ENCODE results near the gene EYA2.

Gene EYA2

GRCh38 chr20:46973766-46974165, 79.1 kb downstream of the EYA2 start:
- no peak for DNase-seq (ENCODE audit: extremely low spot score)
- TF ChIP-seq FOXK2 (IDR thresholded peaks at IDR 0.05) (no peak), SP1 (IDR thresholded peaks at IDR 0.05) (no peak), LEF1 (IDR thresholded peaks at IDR 0.05; ENCODE audit: borderline replicate concordance) (no peak), FOXA1 (IDR thresholded peaks at IDR 0.05) (no peak), CTBP1 (IDR thresholded peaks at IDR 0.05; ENCODE audit: borderline replicate concordance) (no peak), ELF4 (IDR thresholded peaks at IDR 0.05) (no peak), FOXM1 (IDR thresholded peaks at IDR 0.05; ENCODE audit: borderline replicate concordance) (no peak), ARNT (IDR thresholded peaks at IDR 0.05) (no peak), L3MBTL2 (conservative IDR thresholded peaks at IDR 0.05) (no peak), HDGF (IDR thresholded peaks at IDR 0.05; ENCODE audit: borderline replicate concordance) (no peak), TARDBP (IDR thresholded peaks at IDR 0.05) (no peak), ZNF384 (IDR thresholded peaks at IDR 0.05) (no peak), PKNOX1 (IDR thresholded peaks at IDR 0.05) (no peak), BHLHE40 (IDR thresholded peaks at IDR 0.05; ENCODE audit: borderline replicate concordance) (no peak), SUZ12 (IDR thresholded peaks at IDR 0.05) (no peak)
- ChIA-PET CTCF (no interaction called here), POLR2A (no interaction called here)

GRCh38 chr20:46974669-46975434, 80.2 kb downstream of the EYA2 start:
- no peak for TF ChIP-seq TARDBP (IDR thresholded peaks at IDR 0.05)
- no peak for TF ChIP-seq NFRKB (IDR thresholded peaks at IDR 0.05)
- no peak for TF ChIP-seq SP1 (IDR thresholded peaks at IDR 0.05)
- no peak for TF ChIP-seq HDGF (IDR thresholded peaks at IDR 0.05; ENCODE audit: borderline replicate concordance)
- TF ChIP-seq SUZ12 (IDR thresholded peaks at IDR 0.05): no peak
- TF ChIP-seq ARNT (IDR thresholded peaks at IDR 0.05): no peak
- no peak for TF ChIP-seq FOXM1 (IDR thresholded peaks at IDR 0.05; ENCODE audit: borderline replicate concordance)
- POLR2A ChIA-PET: no interaction called here
- CTCF ChIA-PET: interaction anchor here (0.6 kb wide), 1 partner anchor 294 kb away, joined by 4 read pairs; no protein-coding TSS in a partner anchor
- no peak for DNase-seq (ENCODE audit: extremely low spot score)

- TF ChIP-seq ELF4 (IDR thresholded peaks at IDR 0.05) (no peak), FOXK2 (IDR thresholded peaks at IDR 0.05) (no peak), BHLHE40 (IDR thresholded peaks at IDR 0.05; ENCODE audit: borderline replicate concordance) (no peak), SP1 (IDR thresholded peaks at IDR 0.05) (no peak), L3MBTL2 (conservative IDR thresholded peaks at IDR 0.05) (no peak), NFRKB (IDR thresholded peaks at IDR 0.05) (no peak), ZNF384 (IDR thresholded peaks at IDR 0.05) (no peak), ARNT (IDR thresholded peaks at IDR 0.05) (no peak), FOXA1 (IDR thresholded peaks at IDR 0.05) (no peak), HDGF (IDR thresholded peaks at IDR 0.05; ENCODE audit: borderline replicate concordance) (no peak)
- CTCF ChIA-PET: interaction anchor here (0.6 kb wide), 1 partner anchor 295 kb away, joined by 4 read pairs; no protein-coding TSS in a partner anchor
- DNase-seq (ENCODE audit: extremely low spot score): no peak
- POLR2A ChIA-PET: no interaction called here
Measured at GRCh38 chr20:46975976-46976375, 81.3 kb downstream of the EYA2 start.

GRCh38 chr20:46977204-46977603, 82.6 kb downstream of the EYA2 start:
- CTCF ChIA-PET: no interaction called here
- no peak for DNase-seq (ENCODE audit: extremely low spot score)
- POLR2A ChIA-PET: no interaction called here

GRCh38 chr20:46977909-46978588, 83.4 kb downstream of the EYA2 start:
- ChIA-PET CTCF (no interaction called here), POLR2A (no interaction called here)
- no peak for DNase-seq (ENCODE audit: extremely low spot score)
- no peak for TF ChIP-seq ARNT (IDR thresholded peaks at IDR 0.05)
- no peak for TF ChIP-seq LEF1 (IDR thresholded peaks at IDR 0.05; ENCODE audit: borderline replicate concordance)
- TF ChIP-seq FOXM1 (IDR thresholded peaks at IDR 0.05; ENCODE audit: borderline replicate concordance): no peak
- TF ChIP-seq FOXA1 (IDR thresholded peaks at IDR 0.05): no peak
- TF ChIP-seq SP1 (IDR thresholded peaks at IDR 0.05): no peak
- no peak for TF ChIP-seq FOXK2 (IDR thresholded peaks at IDR 0.05)
- no peak for TF ChIP-seq HDGF (IDR thresholded peaks at IDR 0.05; ENCODE audit: borderline replicate concordance)
- no peak for TF ChIP-seq ELF4 (IDR thresholded peaks at IDR 0.05)
- no peak for TF ChIP-seq BHLHE40 (IDR thresholded peaks at IDR 0.05; ENCODE audit: borderline replicate concordance)
- no peak for TF ChIP-seq TARDBP (IDR thresholded peaks at IDR 0.05)
- TF ChIP-seq SUZ12 (IDR thresholded peaks at IDR 0.05): no peak
- TF ChIP-seq ZNF384 (IDR thresholded peaks at IDR 0.05): no peak
- no peak for TF ChIP-seq PKNOX1 (IDR thresholded peaks at IDR 0.05)
- TF ChIP-seq NFRKB (IDR thresholded peaks at IDR 0.05): no peak
- no peak for TF ChIP-seq CTBP1 (IDR thresholded peaks at IDR 0.05; ENCODE audit: borderline replicate concordance)
- no peak for TF ChIP-seq L3MBTL2 (conservative IDR thresholded peaks at IDR 0.05)

More at GRCh38 chr20:46977204-46977603, 82.6 kb downstream of the EYA2 start:
- TF ChIP-seq PKNOX1 (IDR thresholded peaks at IDR 0.05) (no peak), ZNF384 (IDR thresholded peaks at IDR 0.05) (no peak), ARNT (IDR thresholded peaks at IDR 0.05) (no peak), SP1 (IDR thresholded peaks at IDR 0.05) (no peak), FOXA1 (IDR thresholded peaks at IDR 0.05) (no peak), BHLHE40 (IDR thresholded peaks at IDR 0.05; ENCODE audit: borderline replicate concordance) (no peak), NFRKB (IDR thresholded peaks at IDR 0.05) (no peak), FOXK2 (IDR thresholded peaks at IDR 0.05) (no peak), TARDBP (IDR thresholded peaks at IDR 0.05) (no peak), ELF4 (IDR thresholded peaks at IDR 0.05) (no peak), FOXM1 (IDR thresholded peaks at IDR 0.05; ENCODE audit: borderline replicate concordance) (no peak)

Measured in HEK293T (cell line).